ENCODE results near the gene PRKCZ.

The PRKCZ gene

GRCh38 chr1:2229911-2230731, 179.9 kb downstream of the PRKCZ start:
- no peak for DNase-seq (ENCODE audit: low spot score)

- DNase-seq (ENCODE audit: low spot score): peak; percentile 39
These were observed 180.7 kb downstream of the PRKCZ start for GRCh38 chr1:2230781-2231531.

- peak; percentile 85 for DNase-seq (ENCODE audit: low spot score)
These were observed 181.5 kb downstream of the PRKCZ start for GRCh38 chr1:2231532-2232254.

GRCh38 chr1:2232255-2232915, 182.2 kb downstream of the PRKCZ start:
- no peak for DNase-seq (ENCODE audit: low spot score)

GRCh38 chr1:2232916-2233438, 182.8 kb downstream of the PRKCZ start:
- no peak for DNase-seq (ENCODE audit: low spot score)

- DNase-seq (ENCODE audit: low spot score): no peak
These were observed 183.3 kb downstream of the PRKCZ start for GRCh38 chr1:2233468-2233867.

GRCh38 chr1:2233997-2234761, 184.0 kb downstream of the PRKCZ start:
- peak; percentile 79 for DNase-seq (ENCODE audit: low spot score)

- no peak for DNase-seq (ENCODE audit: low spot score)
These were observed 184.5 kb downstream of the PRKCZ start for GRCh38 chr1:2234762-2235113.

All from CD4-positive, alpha-beta T cell treated with Interleukin-6 at 100 ng/mL for 8 hours (primary cell).